ENCODE results near the gene PIP5K1B.

The PIP5K1B gene

GRCh38 chr9:68669218-68669617 lies 35.8 kb upstream of the PIP5K1B start:
- Histone ChIP-seq H3K27ac (ENCODE audit: low read depth, low read length) (no peak overlapping the region), H3F3A (ENCODE audit: control insufficient read depth, insufficient read depth) (no peaks in the 10 kb centered on the region), H4K20me1 (ENCODE audit: control insufficient read depth, insufficient read depth, low read depth, low read length) (no peaks in the 10 kb centered on the region), H3K79me2 (ENCODE audit: control insufficient read depth, low read length) (no peaks in the 10 kb centered on the region), H3K36me3 (ENCODE audit: control insufficient read depth, low read length) (no peaks in the 10 kb centered on the region), H3K4me3 (ENCODE audit: low read length) (no peak overlapping the region), H3K27me3 (ENCODE audit: control insufficient read depth, low read length) (peaks cover 5% of the 10 kb centered on the region; the same call in 1 of the 2 replicates), H3K4me1 (ENCODE audit: control insufficient read depth, low read length) (no peaks in the 10 kb centered on the region), H3K4me2 (ENCODE audit: low read length) (no peak overlapping the region), H3K9me2 (replicated peaks; ENCODE audit: control insufficient read depth, low read length) (no peaks in the 10 kb centered on the region), H3K9me3 (ENCODE audit: control insufficient read depth, insufficient read depth, low read length) (no peaks in the 10 kb centered on the region)
- TF ChIP-seq CTCF (IDR thresholded peaks at IDR 0.05; ENCODE audit: low read depth, low read length, poor library complexity, severe bottlenecking) (no peak), EZH2phosphoT487 (IDR thresholded peaks at IDR 0.05; ENCODE audit: borderline replicate concordance, low read length) (no peak)

- Histone ChIP-seq H3K9me3 (ENCODE audit: control insufficient read depth, insufficient read depth, low read length) (no peaks in the 10 kb centered on the region), H3K36me3 (ENCODE audit: control insufficient read depth, low read length) (no peaks in the 10 kb centered on the region), H3K9me2 (replicated peaks; ENCODE audit: control insufficient read depth, low read length) (no peaks in the 10 kb centered on the region), H3K4me2 (ENCODE audit: low read length) (no peak overlapping the region), H3K4me1 (ENCODE audit: control insufficient read depth, low read length) (no peaks in the 10 kb centered on the region), H3K79me2 (ENCODE audit: control insufficient read depth, low read length) (no peaks in the 10 kb centered on the region), H3K27me3 (ENCODE audit: control insufficient read depth, low read length) (peaks cover 15% of the 10 kb centered on the region; the same call in 1 of the 2 replicates), H3K27ac (ENCODE audit: low read depth, low read length) (no peak overlapping the region), H4K20me1 (ENCODE audit: control insufficient read depth, insufficient read depth, low read depth, low read length) (no peaks in the 10 kb centered on the region), H3F3A (ENCODE audit: control insufficient read depth, insufficient read depth) (no peaks in the 10 kb centered on the region), H3K4me3 (ENCODE audit: low read length) (no peak overlapping the region)
- no peak for TF ChIP-seq EZH2phosphoT487 (IDR thresholded peaks at IDR 0.05; ENCODE audit: borderline replicate concordance, low read length)
- TF ChIP-seq CTCF (IDR thresholded peaks at IDR 0.05; ENCODE audit: low read depth, low read length, poor library complexity, severe bottlenecking), result no peak
These were observed 32.8 kb upstream of the PIP5K1B start for GRCh38 chr9:68672215-68672614.

GRCh38 chr9:68672625-68673024 lies 32.4 kb upstream of the PIP5K1B start:
- no peaks in the 10 kb centered on the region for H3K9me3 ChIP-seq (ENCODE audit: control insufficient read depth, insufficient read depth, low read length)
- no peak overlapping the region for H3K27ac ChIP-seq (ENCODE audit: low read depth, low read length)
- H3K27me3 ChIP-seq (ENCODE audit: control insufficient read depth, low read length), result peaks cover 15% of the 10 kb centered on the region; the same call in 1 of the 2 replicates
- no peak for TF ChIP-seq EZH2phosphoT487 (IDR thresholded peaks at IDR 0.05; ENCODE audit: borderline replicate concordance, low read length)
- no peak for TF ChIP-seq CTCF (IDR thresholded peaks at IDR 0.05; ENCODE audit: low read depth, low read length, poor library complexity, severe bottlenecking)
- H3K4me1 ChIP-seq (ENCODE audit: control insufficient read depth, low read length), result no peaks in the 10 kb centered on the region
- no peaks in the 10 kb centered on the region for H3K9me2 ChIP-seq (replicated peaks; ENCODE audit: control insufficient read depth, low read length)
- H3K4me3 ChIP-seq (ENCODE audit: low read length), result no peak overlapping the region
- no peaks in the 10 kb centered on the region for H3K79me2 ChIP-seq (ENCODE audit: control insufficient read depth, low read length)
- H3K36me3 ChIP-seq (ENCODE audit: control insufficient read depth, low read length), result no peaks in the 10 kb centered on the region
- H4K20me1 ChIP-seq (ENCODE audit: control insufficient read depth, insufficient read depth, low read depth, low read length), result no peaks in the 10 kb centered on the region
- H3F3A ChIP-seq (ENCODE audit: control insufficient read depth, insufficient read depth), result no peaks in the 10 kb centered on the region
- H3K4me2 ChIP-seq (ENCODE audit: low read length), result no peak overlapping the region
